Stimulated activated CD4-positive, alpha-beta T cell treated with anti-CD3 and anti-CD28 coated beads, Interleukin-12 subunit alpha, Interleukin-12 subunit beta, amount 100 ng/mL, for 48 hours (primary cell): ENCODE measurements around the gene BANF1.

ENCODE experiments used
- DNase-seq, 3 donors: peaks; one replicate each; pipeline ENCODE4 v3.0.0-alpha.2; 2020; ENCODE audit warnings: low read depth in 2 of 3, low spot score in 1 of 3

Gene BANF1, protein sequence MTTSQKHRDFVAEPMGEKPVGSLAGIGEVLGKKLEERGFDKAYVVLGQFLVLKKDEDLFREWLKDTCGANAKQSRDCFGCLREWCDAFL

DNA sequence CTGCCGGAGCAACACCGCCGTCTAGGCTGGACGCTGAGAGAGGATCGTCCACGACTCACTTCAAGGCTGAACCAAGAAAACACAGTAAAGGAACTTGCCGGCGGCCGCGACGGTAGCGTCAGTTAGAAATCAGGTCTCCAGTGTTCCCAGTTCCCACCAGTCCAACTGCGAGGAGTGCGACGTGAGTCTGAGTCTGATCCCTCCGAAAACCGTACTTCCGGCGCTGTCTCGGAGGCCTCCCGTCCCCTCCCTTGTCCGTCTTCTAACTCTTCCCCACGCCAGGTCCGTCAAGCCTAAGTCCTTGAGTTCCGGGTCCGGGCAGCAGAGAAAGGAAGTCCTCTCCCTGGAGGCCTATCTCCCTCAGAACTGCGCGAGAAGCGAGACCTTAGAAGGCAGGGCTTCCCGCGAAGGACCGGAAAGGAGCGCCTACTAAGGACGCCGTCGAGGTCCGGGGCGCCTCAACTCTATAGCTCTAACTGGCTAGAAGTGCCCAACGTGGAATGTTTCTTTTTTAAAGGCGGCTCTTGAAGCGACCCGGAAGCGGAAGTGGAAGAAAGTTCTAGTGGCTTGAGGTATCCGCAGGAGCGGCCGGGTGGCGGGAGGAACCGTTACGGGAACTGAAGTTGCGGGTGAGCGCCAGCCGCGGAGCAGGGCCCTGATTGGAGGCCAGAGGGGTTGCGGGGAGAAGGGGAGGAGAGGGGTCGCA is at the start of gene BANF1, which contains the start of gene EIF1AD:
BANF1 (plus strand) TSS at position 562 of the 706 bp plus-strand sequence. CDS start 748 bp downstream, outside the sequence.
EIF1AD (minus strand) TSS at position 216 of the 706 bp plus-strand sequence. CDS start 1,768 bp downstream, outside the sequence.
- DNase-seq: peak; percentile 88 to 96 (median 94)

DNA sequence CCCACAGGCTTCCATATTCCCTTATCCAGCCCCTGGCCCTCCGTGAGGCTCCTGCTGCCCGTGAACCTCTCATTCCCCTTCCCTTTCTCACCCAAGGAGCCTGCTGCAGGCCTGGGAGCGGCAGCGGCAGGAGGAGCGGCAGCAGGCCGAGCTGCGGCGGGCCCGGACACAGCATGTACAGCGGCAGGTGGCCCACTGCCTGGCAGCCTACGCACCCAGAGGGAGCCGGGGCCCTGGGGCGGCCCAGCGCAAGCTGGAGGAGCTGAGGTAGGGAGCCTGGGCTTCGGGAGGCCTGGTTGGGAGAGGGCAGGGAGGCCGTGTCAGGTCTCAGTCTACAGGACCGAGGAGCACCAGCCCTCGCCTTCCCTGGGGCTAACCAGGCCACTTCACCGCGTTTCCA is 48.8 kb upstream of the BANF1 start:
- DNase-seq: no peak

- DNase-seq: no peak
These were observed 47.5 kb upstream of the BANF1 start for GRCh38 chr11:65954771-65955170.

DNA sequence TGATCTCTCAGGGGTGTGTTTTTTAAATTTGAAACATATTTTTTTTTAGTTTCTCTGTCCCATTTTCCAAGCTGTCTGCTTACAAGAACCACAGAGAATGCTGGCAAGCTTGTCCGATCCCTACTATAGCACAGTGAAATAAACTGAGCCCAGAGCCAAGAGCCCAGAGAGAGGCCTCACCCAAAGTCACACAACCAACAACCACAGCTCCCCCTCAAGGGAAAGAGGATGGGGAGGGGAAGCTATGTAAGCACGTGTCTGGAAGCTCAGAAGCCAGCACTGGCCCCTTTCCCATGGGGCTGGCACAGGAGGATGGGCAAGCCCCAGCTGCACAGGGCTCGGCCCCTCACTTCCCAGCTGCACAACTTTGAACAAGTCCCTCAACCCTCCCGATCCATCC is 44.0 kb upstream of the BANF1 start:
- no peak for DNase-seq

- DNase-seq: no peak
These were observed 43.4 kb upstream of the BANF1 start for GRCh38 chr11:65958774-65959420.

DNA sequence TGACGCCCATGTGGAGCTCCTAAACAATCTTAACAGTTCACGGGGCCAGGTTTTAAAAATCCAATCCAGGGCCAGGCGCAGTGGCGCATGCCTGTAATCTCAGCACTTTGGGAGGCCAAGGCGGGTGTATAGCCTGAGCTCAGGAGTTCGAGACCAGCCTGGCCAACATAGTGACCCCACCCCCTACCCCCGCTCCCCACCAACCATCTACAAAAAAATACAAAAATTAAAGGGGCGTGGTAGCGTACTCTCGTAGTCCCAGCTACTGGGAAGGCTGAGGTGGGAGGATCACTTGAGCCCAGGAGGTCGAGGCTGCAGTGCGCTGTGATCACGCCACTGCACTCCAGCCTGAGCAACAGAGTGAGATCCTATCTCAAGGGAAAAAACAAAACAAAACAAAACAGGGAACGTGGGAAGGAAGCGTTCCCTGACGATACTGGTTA is 41.5 kb upstream of the BANF1 start:
- no peak for DNase-seq

- peak; percentile 87 to 95 (median 94) for DNase-seq
These were observed 40.8 kb upstream of the BANF1 start, which contains the start of gene SART1 for GRCh38 chr11:65961267-65962140. SART1 (plus strand) TSS chr11:65961734; CDS start chr11:65961781, 47 bp downstream.

DNA sequence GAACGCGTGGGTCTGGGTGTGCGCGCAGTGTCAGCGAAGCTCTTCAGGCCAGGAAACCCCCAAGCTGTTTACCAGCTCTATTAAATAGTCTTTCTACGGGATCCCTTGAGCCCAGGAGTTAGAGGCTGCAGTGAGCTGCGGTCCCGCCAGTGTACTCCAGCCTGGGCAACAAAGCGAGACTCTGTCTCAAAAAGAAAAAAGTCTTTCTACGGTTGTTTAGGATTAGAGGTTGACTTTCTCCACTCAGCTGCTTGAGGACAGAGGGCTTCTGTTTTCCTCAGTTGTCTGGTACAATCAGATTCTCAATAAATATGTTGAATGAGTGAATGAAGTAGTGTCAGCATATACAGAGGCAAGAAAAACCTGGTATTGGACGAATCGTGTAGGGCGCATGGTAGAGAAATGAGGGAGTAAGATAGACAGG is 40.1 kb upstream of the BANF1 start:
- DNase-seq: no peak

DNA sequence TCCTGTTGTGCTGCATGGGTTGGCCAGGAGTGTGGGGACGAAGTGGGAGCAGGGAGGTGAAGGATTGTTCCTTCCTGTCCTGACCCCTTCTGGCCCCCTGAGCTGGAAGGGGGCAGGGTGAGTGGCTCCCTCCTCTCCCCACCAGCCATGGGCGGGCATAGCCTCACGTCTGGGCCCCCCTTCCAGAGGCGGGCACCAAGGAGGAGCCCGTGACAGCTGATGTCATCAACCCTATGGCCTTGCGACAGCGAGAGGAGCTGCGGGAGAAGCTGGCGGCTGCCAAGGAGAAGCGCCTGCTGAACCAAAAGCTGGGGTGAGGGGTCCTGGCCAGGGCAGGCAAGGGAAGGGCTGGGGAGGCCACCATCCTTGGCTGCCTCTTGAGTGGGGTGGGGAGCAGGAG is 37.4 kb upstream of the BANF1 start:
- DNase-seq: no peak

DNA sequence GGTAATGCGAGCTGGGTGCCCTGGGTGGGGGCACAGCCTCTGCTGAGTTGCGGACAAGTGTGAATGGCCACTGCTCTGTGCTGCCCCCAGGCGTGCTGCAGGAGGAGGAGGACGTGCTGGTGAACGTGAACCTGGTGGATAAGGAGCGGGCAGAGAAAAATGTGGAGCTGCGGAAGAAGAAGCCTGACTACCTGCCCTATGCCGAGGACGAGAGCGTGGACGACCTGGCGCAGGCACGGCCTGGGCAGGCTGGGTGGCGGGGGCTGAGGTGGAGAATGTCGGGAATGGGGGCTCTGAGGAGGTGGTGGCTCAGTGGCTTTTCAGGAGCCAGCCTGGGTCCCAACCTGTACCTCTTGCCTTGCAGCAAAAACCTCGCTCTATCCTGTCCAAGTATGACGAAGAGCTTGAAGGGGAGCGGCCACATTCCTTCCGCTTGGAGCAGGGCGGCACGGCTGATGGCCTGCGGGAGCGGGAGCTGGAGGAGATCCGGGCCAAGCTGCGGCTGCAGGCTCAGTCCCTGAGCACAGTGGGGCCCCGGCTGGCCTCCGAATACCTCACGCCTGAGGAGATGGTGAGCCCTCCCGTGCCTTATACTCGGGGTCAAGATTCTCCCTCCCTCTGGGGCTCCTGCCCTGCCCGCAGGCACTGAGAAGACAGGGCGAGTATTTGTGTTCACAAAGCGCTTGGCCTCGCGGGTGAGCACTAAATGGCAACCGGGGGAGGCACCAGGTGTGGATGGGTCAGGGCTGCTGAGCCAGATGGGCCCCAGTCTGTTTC is 36.1 kb upstream of the BANF1 start:
- DNase-seq: no peak

DNA sequence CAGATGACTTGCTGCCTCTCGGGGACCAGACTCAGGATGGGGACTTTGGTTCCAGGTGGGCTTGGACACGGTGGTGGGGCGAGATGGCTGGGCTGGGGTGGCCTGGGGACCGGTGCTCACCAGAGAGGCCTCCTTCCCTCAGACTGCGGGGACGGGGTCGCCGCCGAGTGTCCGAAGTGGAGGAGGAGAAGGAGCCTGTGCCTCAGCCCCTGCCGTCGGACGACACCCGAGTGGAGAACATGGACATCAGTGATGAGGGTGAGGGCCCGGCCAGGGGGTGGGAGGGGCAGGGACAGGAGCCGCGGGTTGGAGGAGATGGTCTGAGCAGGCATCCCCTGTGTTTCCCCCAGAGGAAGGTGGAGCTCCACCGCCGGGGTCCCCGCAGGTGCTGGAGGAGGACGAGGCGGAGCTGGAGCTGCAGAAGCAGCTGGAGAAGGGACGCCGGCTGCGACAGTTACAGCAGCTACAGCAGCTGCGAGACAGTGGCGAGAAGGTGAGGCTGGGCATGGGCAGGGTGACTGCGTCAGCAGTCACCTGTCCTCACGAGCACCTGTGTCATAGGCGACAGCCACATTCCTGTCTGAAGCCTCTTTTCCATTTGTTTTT is 34.9 kb upstream of the BANF1 start:
- DNase-seq: no peak

- no peak for DNase-seq
These were observed 33.5 kb upstream of the BANF1 start for GRCh38 chr11:65968600-65969482.

DNA sequence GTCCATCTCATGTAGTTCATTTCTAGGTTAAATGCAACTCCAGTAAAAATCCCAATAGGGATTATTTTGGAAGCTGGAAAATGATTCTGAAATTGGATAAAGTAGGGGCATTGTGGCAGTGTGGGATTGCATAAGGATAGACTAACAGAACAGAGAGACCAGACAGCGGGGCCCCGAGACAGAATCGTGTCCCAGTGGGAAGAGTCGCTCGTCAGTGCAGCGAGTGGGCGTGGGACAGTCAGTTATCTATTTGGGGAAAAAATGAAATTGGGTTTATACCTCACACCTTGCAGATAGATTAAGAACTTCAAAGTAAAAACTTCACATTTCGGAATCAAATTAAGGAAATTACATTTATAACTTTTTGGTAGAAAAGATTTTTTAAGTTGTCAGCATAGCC is 30.2 kb upstream of the BANF1 start:
- DNase-seq: no peak

GRCh38 chr11:65973439-65974110 is 28.7 kb upstream of the BANF1 start:
- DNase-seq: no peak

- DNase-seq: no peak
These were observed 26.5 kb upstream of the BANF1 start for GRCh38 chr11:65975771-65976170.

GRCh38 chr11:65976216-65977176 is 25.8 kb upstream of the BANF1 start:
- no peak for DNase-seq

DNA sequence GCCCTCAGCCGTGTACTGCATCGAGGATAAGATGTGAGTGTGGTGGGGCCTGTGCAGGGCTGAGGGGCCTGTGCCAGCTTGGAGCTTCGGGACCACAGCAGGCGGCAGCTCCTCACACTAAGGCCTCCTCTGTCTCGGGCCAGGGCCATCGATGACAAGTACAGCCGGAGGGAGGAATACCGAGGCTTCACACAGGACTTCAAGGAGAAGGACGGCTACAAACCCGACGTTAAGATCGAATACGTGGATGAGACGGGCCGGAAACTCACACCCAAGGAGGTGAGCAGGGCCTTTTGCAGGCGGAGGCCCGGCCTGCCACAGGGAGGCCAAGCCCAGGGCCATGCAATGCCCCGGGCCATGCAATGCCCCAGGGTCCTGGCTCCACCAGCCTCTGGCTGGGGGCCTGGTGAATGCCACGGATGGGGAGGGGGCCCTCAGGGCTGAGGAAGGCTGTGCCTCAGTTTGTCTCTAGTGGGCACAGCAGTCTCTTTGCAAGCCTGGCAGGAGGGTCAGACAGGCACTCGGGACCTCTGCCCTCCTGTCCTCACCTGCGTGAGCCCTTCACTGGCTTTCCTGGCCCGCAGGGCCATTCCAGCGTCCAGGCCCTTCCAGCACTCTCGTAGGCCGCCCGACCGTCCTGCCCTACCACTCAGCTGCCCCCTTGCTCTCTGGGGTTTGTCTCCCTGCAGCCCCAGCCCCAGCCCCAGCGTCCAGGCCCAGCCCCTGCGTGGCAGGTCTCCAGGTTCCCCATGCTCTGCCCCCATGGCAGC is 24.5 kb upstream of the BANF1 start:
- DNase-seq: no peak
